HCT116 (cell line): ENCODE data around the gene AHRR. TPM values are rescaled to one million over a fixed set of nuclear protein-coding genes. Genes with fewer than 3 reads are reported as not detected.

Experiments
- ATAC-seq: fragments of 200-7000 bp; cut with Tn5 transposase; 2 replicates; pipeline ENCODE4 v1.9.1; 2020; ENCODE audit warnings: mild to moderate bottlenecking, moderate library complexity
- BruUV-seq: library from RNA; stranded (reverse); fragments of 400-500 nt; replicated peaks from 2 replicates; lab custom pipeline; 2021; lab: Mats Ljungman, UMichigan
- CTCF ChIA-PET: fragments of 300-600 bp; sonication (Branson Sonifier 250); formaldehyde crosslinking; loops from one replicate; lab custom pipeline; 2021; ENCODE audit warnings: antibody characterized with exemption; lab: Charles Lee
- POLR2A ChIA-PET: fragments of 300-600, 350-600 bp; sonication (Branson Sonifier 250); formaldehyde crosslinking; loops from one replicate; lab custom pipeline; 2021; ENCODE audit warnings: antibody characterized with exemption; lab: Charles Lee
- RAD21 ChIA-PET, 2 experiments: fragments of 300-600 bp; sonication (Branson Sonifier 250); formaldehyde crosslinking; loops; one replicate each; lab custom pipeline; 2023; ENCODE audit warnings: low total read pairs in 2 of 2; ENCODE audit not compliant: uncharacterized antibody in 2 of 2, unreplicated experiment in 2 of 2, low non-redundant PET in 1 of 2; lab: Charles Lee
- DNase-seq: peaks from one replicate; pipeline ENCODE4 v3.0.0-alpha.2; 2010; ENCODE audit warnings: low read depth, low spot score
- H2AFZ ChIP-seq: fragments of 200-600 bp; shearing (Covaris generic), sonication (generic); 2 replicates; pipeline ENCODE4 v1.6.1; 2017; ENCODE audit warnings: low read depth, mixed run types, mixed read lengths, antibody characterized with exemption, low read length; ENCODE audit not compliant: poor library complexity, severe bottlenecking
- H3K27ac ChIP-seq: 2 replicates; pipeline ENCODE4 v1.5.1; 2012; ENCODE audit warnings: low read depth, low read length
- H3K27me3 ChIP-seq: fragments of 200-600 bp; sonication (generic); 2 replicates; pipeline ENCODE4 v1.6.1; 2016; ENCODE audit warnings: mixed run types, low read length, mixed read lengths; ENCODE audit not compliant: insufficient read depth
- H3K36me3 ChIP-seq, 2 experiments: fragments of 200-500 bp in 1 of 2; fragments of 200-600 bp in 1 of 2; sonication (Bioruptor generic) in 1 of 2; sonication (generic) in 1 of 2; 2 replicates each; pipeline versions ENCODE4 v1.5.1 to v1.6.1; 2014 to 2016; ENCODE audit warnings: low read length in 2 of 2, inconsistent platforms in 1 of 2, mixed read lengths in 1 of 2, mixed run types in 1 of 2; ENCODE audit not compliant: insufficient read depth in 2 of 2, control insufficient read depth in 1 of 2
- H3K4me1 ChIP-seq, 2 experiments: fragments of 200-600 bp in 1 of 2; sonication (generic) in 1 of 2; 2 replicates each; pipeline versions ENCODE4 v1.5.1 to v1.6.1; 2012 to 2017; ENCODE audit warnings: low read length in 2 of 2, inconsistent platforms in 1 of 2, mild to moderate bottlenecking in 1 of 2, mixed read lengths in 1 of 2, mixed run types in 1 of 2, moderate library complexity in 1 of 2; ENCODE audit not compliant: insufficient read depth in 2 of 2, control insufficient read depth in 1 of 2
- H3K4me2 ChIP-seq: fragments of 200-600 bp; sonication (generic); 2 replicates; pipeline ENCODE4 v1.6.1; 2017; ENCODE audit warnings: mixed run types, low read length, mixed read lengths
- H3K4me3 ChIP-seq, 2 experiments: fragments of 200-600 bp in 1 of 2; sonication (generic) in 1 of 2; replicated peaks in 1 of 2; 2 replicates each; pipeline ENCODE4 v1.5.1; 2011 to 2016; ENCODE audit warnings: low read length in 2 of 2, control low read depth in 1 of 2, low read depth in 1 of 2, mild to moderate bottlenecking in 1 of 2, mixed read lengths in 1 of 2, mixed run types in 1 of 2
- H3K79me2 ChIP-seq: fragments of 200-600 bp; sonication (generic); 2 replicates; pipeline ENCODE4 v1.6.1; 2017; ENCODE audit warnings: mild to moderate bottlenecking, mixed run types, low read length, moderate library complexity, mixed read lengths; ENCODE audit not compliant: insufficient read depth
- H3K9ac ChIP-seq: fragments of 200-600 bp; sonication (generic); 2 replicates; pipeline ENCODE4 v1.6.1; 2016; ENCODE audit warnings: low read length, mixed read lengths
- H3K9me2 ChIP-seq: fragments of 200-600 bp; sonication (generic), shearing (Covaris generic); 2 replicates; pipeline ENCODE4 v1.6.1; 2017; ENCODE audit warnings: mixed run types, mild to moderate bottlenecking, moderate library complexity; ENCODE audit not compliant: insufficient read depth
- H3K9me3 ChIP-seq, 2 experiments: fragments of 200-500 bp in 1 of 2; fragments of 200-600 bp in 1 of 2; sonication (Bioruptor generic) in 1 of 2; sonication (generic) in 1 of 2; 2 replicates each; pipeline ENCODE4 v1.6.1; 2014 to 2017; ENCODE audit warnings: low read length in 2 of 2, mixed read lengths in 2 of 2, inconsistent platforms in 1 of 2, low read depth in 1 of 2, mild to moderate bottlenecking in 1 of 2, mixed run types in 1 of 2, moderate library complexity in 1 of 2; ENCODE audit not compliant: control insufficient read depth in 1 of 2, insufficient read depth in 1 of 2
- H4K20me1 ChIP-seq: fragments of 200-600 bp; sonication (generic), shearing (Covaris generic); 2 replicates; pipeline ENCODE4 v1.6.1; 2017; ENCODE audit warnings: mixed run types, mild to moderate bottlenecking, moderate library complexity; ENCODE audit not compliant: insufficient read depth
- CBX3 ChIP-seq: IDR thresholded peaks from 2 replicates; pipeline ENCODE4 v1.6.1; 2012; ENCODE audit warnings: low read depth
- CEBPB ChIP-seq: IDR thresholded peaks from 2 replicates; pipeline ENCODE4 v1.6.1; 2012; ENCODE audit warnings: low read depth
- EGR1 ChIP-seq: IDR thresholded peaks from 2 replicates; pipeline ENCODE4 v1.6.1; 2012; ENCODE audit warnings: low read depth
- ELF1 ChIP-seq: IDR thresholded peaks from 2 replicates; pipeline ENCODE4 v1.6.1; 2012; ENCODE audit warnings: low read depth, borderline replicate concordance
- EZH2 ChIP-seq: fragments of 200-600 bp; sonication (generic); IDR thresholded peaks from 2 replicates; pipeline ENCODE4 v1.6.1; 2017; ENCODE audit warnings: antibody characterized with exemption, mixed run types
- EZH2phosphoT487 ChIP-seq: fragments of 200-600 bp; IDR thresholded peaks from 2 replicates; pipeline ENCODE4 v1.6.1; 2018; ENCODE audit warnings: antibody characterized with exemption, borderline replicate concordance
- FOSL1 ChIP-seq: IDR thresholded peaks from 2 replicates; pipeline ENCODE4 v1.6.1; 2012; ENCODE audit warnings: low read depth
- JUND ChIP-seq: IDR thresholded peaks from 2 replicates; pipeline ENCODE4 v1.6.1; 2012
- POLR2A ChIP-seq: IDR thresholded peaks from 2 replicates; pipeline ENCODE4 v1.7.0; 2011; ENCODE audit warnings: borderline replicate concordance; ENCODE audit not compliant: insufficient read depth, insufficient read length; ENCODE audit errors: extremely low read depth
- RAD21 ChIP-seq: IDR thresholded peaks from 2 replicates; pipeline ENCODE4 v1.6.1; 2012; ENCODE audit warnings: low read depth, mild to moderate bottlenecking
- SP1 ChIP-seq: IDR thresholded peaks from 2 replicates; pipeline ENCODE4 v1.6.1; 2012; ENCODE audit warnings: low read depth
- SRF ChIP-seq: IDR thresholded peaks from 2 replicates; pipeline ENCODE4 v1.6.1; 2012; ENCODE audit warnings: low read depth
- TCF7L2 ChIP-seq: IDR thresholded peaks from 2 replicates; pipeline ENCODE4 v1.7.0; 2011; ENCODE audit warnings: borderline replicate concordance, inconsistent platforms; ENCODE audit not compliant: insufficient read depth, insufficient read length; ENCODE audit errors: extremely low read depth
- ZBTB33 ChIP-seq: IDR thresholded peaks from 2 replicates; pipeline ENCODE4 v1.6.1; 2011; ENCODE audit warnings: mild to moderate bottlenecking, low read length, moderate library complexity; ENCODE audit not compliant: insufficient replicate concordance; ENCODE audit errors: extremely low read depth
- ZFX ChIP-seq: fragments of 450-650 bp; IDR thresholded peaks from 2 replicates; pipeline ENCODE4 v1.6.1; 2017
- intact Hi-C: fragments of 100-400 bp; cut with micrococcal nuclease; formaldehyde crosslinking; loops from 2 replicates; pipeline ENCODE4 v1.10.0; 2022
- total RNA-seq: library from RNA; stranded (reverse); gene quantifications from one replicate; pipeline ENCODE4 v1.2.1, GENCODE V29; 2021; ENCODE audit not compliant: unreplicated experiment
- TF ChIP-seq, protein P1 (sequence below): IDR thresholded peaks from 2 replicates; pipeline ENCODE4 v1.6.1; 2012; ENCODE audit warnings: low read depth
- TF ChIP-seq, protein P2 (sequence below): IDR thresholded peaks from 2 replicates; pipeline ENCODE4 v1.6.1; 2012

Gene AHRR
- total RNA-seq, 1 experiment from 2014 or later: 12.7 TPM

- TF ChIP-seq, protein P1, sequence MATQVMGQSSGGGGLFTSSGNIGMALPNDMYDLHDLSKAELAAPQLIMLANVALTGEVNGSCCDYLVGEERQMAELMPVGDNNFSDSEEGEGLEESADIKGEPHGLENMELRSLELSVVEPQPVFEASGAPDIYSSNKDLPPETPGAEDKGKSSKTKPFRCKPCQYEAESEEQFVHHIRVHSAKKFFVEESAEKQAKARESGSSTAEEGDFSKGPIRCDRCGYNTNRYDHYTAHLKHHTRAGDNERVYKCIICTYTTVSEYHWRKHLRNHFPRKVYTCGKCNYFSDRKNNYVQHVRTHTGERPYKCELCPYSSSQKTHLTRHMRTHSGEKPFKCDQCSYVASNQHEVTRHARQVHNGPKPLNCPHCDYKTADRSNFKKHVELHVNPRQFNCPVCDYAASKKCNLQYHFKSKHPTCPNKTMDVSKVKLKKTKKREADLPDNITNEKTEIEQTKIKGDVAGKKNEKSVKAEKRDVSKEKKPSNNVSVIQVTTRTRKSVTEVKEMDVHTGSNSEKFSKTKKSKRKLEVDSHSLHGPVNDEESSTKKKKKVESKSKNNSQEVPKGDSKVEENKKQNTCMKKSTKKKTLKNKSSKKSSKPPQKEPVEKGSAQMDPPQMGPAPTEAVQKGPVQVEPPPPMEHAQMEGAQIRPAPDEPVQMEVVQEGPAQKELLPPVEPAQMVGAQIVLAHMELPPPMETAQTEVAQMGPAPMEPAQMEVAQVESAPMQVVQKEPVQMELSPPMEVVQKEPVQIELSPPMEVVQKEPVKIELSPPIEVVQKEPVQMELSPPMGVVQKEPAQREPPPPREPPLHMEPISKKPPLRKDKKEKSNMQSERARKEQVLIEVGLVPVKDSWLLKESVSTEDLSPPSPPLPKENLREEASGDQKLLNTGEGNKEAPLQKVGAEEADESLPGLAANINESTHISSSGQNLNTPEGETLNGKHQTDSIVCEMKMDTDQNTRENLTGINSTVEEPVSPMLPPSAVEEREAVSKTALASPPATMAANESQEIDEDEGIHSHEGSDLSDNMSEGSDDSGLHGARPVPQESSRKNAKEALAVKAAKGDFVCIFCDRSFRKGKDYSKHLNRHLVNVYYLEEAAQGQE: no peak
Measured at GRCh38 chr5:462051-462481, 140.6 kb downstream of the AHRR start (continued).

GRCh38 chr5:463301-463700 is 141.8 kb downstream of the AHRR start:
- no peak overlapping the region for H3K4me2 ChIP-seq
- no peaks in the 10 kb centered on the region for H3K27me3 ChIP-seq
- no peak overlapping the region for H3K4me3 ChIP-seq
- no peaks in the 10 kb centered on the region for H3K9me3 ChIP-seq
- no peak overlapping the region for H2AFZ ChIP-seq
- no peaks in the 10 kb centered on the region for H4K20me1 ChIP-seq
- ATAC-seq (no peak), DNase-seq (no peak)
- BruUV-seq: no TSS peak
- POLR2A ChIA-PET: no interaction called here
- CTCF ChIA-PET: interaction anchor here (1.2 kb wide), 1 partner anchor 16 kb away, joined by 3 read pairs; no protein-coding TSS in a partner anchor
- H3K79me2 ChIP-seq: peaks cover under 1% of the 10 kb centered on the region; the same call in 1 of the 2 replicates
- no peaks in the 10 kb centered on the region for H3K9me2 ChIP-seq
- H3K27ac ChIP-seq: no peak overlapping the region
- RAD21 ChIA-PET: no interaction called here
- intact Hi-C loops: no loop called here
- H3K36me3 ChIP-seq: peaks cover 9 to 16% of the 10 kb centered on the region in 2 experiments; a peak in 3 of 4 replicates
- H3K9ac ChIP-seq: no peak overlapping the region
- H3K4me1 ChIP-seq: peaks cover 0 to 10% of the 10 kb centered on the region in 2 experiments; a peak in 2 of 4 replicates
- TF ChIP-seq ELF1 (no peak), RAD21 (no peak), CBX3 (no peak), EGR1 (no peak), ZFX (no peak), SRF (no peak), ZBTB33 (no peak), EZH2phosphoT487 (no peak), TCF7L2 (no peak), EZH2 (no peak), JUND (no peak), FOSL1 (no peak), CEBPB (no peak), SP1 (no peak), POLR2A (no peak)
- TF ChIP-seq, protein P2, sequence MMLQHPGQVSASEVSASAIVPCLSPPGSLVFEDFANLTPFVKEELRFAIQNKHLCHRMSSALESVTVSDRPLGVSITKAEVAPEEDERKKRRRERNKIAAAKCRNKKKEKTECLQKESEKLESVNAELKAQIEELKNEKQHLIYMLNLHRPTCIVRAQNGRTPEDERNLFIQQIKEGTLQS: no peak
- TF ChIP-seq, protein P1: no peak
